Smooth muscle cell of the brain vasculature (primary cell): ENCODE results near the gene CACNA2D3.
A peak's percentile ranks its signal among the peaks of the same experiment; 100 is the strongest.

Source experiments
- DNase-seq: peaks from one replicate; pipeline ENCODE4 v3.0.0-alpha.2; 2012; ENCODE audit warnings: low read depth, low spot score

Gene CACNA2D3

GRCh38 chr3:54999159-54999558 is 876.8 kb downstream of the CACNA2D3 start:
- DNase-seq: peak; percentile 68

GRCh38 chr3:54999811-55000210 is 877.5 kb downstream of the CACNA2D3 start:
- DNase-seq: no peak

DNA sequence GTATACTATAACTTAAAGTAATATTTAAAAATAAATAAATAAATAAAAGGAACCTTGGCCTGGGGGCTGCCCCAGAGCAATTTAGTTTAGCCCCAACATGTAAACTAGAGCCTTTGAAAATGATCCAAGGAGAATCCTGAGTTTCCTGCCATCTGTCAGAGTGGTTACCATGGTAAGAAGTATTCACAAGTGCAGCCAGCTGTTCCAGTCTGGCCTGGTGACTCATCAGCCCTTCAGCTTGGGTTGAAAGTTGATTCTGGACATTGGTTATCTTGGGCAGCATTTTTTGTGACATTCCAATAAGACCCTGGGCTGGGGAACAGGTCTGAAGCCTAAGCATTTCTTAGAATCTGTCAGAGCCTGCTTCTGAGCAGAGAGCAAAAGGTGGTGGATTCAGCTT is 878.2 kb downstream of the CACNA2D3 start:
- DNase-seq: peak; percentile 62

GRCh38 chr3:55000953-55001352 is 878.6 kb downstream of the CACNA2D3 start:
- no peak for DNase-seq

- no peak for DNase-seq
Measured at GRCh38 chr3:55002416-55002930, 880.1 kb downstream of the CACNA2D3 start.

DNA sequence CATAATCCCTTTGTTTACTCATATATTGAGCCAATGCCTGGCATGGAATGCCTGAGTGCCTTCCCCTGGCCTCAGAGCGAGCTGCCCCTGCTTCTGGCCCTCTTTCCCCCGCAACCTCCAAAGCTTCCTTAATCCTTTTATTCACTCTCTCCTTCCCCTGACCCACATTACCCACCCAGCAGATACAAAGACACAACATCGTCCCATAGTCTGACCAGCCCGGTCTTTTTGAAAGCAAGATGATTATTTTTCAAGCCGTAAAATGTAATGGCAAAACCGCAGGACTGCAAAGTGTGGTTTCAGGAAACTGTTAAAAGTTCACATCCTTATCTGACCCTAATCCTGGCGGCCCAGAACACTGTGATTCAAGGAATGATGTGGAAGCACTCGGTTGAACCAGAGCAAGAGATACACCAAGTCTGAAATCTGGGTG is 883.9 kb downstream of the CACNA2D3 start:
- no peak for DNase-seq

- DNase-seq: no peak
Measured at GRCh38 chr3:55007971-55008370, 885.6 kb downstream of the CACNA2D3 start.

DNA sequence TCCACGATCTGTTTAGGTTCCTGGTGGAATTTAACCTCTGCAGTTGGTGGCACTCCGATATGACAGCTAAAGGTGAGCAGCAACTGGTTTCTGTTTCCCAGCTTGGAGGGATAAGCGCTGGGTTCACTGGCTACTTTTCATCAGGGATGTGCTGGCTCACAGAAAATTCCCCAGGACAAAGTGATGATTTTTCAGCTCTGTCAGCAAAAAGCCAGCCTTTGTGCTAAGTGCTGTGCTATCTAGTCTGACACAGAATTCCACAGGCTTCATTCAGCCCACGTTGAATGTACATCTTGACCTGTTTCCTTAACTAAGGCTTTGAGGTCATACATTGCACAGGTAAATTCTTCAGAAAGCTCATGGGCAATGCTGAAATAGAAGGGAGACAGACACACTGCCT is 887.0 kb downstream of the CACNA2D3 start:
- DNase-seq: no peak

- no peak for DNase-seq
Measured at GRCh38 chr3:55012091-55012490, 889.7 kb downstream of the CACNA2D3 start.

GRCh38 chr3:55013145-55013925 is 891.0 kb downstream of the CACNA2D3 start:
- DNase-seq: peak; percentile 23

DNA sequence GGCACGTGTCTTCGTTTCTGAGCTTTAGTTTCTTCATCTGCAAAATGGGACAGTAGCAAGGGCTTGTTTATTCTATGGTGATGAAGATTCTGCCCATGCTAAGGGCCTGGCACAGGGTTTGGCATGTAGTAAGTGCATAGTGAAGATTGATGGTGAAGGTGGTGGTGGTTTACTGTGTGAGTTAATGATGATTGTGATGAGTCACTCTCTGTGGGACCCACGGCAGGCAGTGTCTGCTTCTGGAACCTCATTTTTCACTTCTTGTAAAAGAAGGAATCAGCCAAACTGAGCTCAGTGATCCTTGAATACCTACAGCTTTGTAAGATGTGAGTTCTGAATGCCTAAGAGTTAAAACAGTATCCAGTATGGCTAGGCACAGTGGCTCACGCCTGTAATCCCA is 891.7 kb downstream of the CACNA2D3 start:
- DNase-seq: no peak

- no peak for DNase-seq
Measured at GRCh38 chr3:55014906-55015305, 892.6 kb downstream of the CACNA2D3 start.

DNA sequence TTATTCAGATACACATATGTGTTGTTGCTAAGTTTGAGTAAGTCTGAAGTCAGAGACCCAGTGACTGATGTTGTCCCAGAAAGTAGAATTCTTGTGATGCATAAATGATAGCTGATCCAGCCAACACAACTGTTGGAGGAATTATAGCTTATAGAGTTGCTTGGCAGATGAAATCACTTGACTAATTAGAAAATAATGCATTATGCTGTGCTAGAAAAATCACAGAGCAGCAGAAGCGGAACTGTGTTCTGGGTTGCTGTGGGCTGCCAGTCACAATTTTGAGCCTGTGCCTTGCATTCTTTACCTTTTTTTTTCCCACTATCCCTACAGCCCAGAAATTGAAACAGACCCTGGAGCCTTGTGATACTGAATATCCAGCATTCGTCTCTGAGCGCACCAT is 895.5 kb downstream of the CACNA2D3 start:
- no peak for DNase-seq

DNA sequence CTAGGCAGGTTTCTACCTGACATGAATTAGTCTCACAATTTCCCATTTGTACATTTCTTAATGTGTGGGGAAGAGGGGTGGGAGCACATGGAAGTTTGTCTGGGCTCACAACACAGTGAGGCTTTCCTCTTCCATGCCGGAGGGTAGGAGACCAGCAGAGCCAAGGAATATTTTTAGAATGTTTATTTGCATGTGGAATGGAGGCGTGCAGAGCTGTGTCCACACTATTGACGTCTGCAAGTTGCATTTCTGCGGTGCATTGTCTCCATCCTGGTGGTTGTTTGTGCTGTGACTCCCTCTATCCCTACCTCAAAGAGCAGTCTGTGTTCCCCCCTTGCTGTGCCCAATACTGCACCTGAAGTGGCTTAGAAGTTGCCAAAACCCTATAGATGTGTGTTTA is 908.6 kb downstream of the CACNA2D3 start:
- no peak for DNase-seq

GRCh38 chr3:55036883-55037577 is 914.7 kb downstream of the CACNA2D3 start:
- DNase-seq: no peak

DNA sequence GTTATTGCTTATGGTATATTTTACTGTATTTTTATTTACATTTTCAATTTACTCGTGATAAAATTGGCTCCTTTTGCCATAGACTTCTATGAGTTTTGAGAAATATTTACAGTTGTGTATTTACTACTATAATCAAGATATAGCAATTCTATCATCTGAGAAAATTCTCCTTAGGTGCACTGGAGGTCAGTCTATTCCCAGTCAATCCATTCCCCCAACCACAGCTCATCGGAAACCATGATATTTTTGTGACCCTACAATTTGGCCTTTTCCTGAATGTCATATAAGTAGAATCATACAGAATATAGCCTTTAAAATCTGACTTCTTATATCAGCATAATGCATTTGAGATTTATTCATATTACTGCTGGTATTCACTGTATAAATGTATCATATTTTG is 920.2 kb downstream of the CACNA2D3 start:
- DNase-seq: no peak

- DNase-seq: no peak
Measured at GRCh38 chr3:55044486-55044885, 922.1 kb downstream of the CACNA2D3 start.

GRCh38 chr3:55059027-55059629 is 936.8 kb downstream of the CACNA2D3 start:
- DNase-seq: no peak

GRCh38 chr3:55060896-55061719 is 938.8 kb downstream of the CACNA2D3 start:
- no peak for DNase-seq

- DNase-seq: no peak
Measured at GRCh38 chr3:55061720-55062034, 939.3 kb downstream of the CACNA2D3 start.

- DNase-seq: no peak
Measured at GRCh38 chr3:55064164-55064563, 941.8 kb downstream of the CACNA2D3 start.

DNA sequence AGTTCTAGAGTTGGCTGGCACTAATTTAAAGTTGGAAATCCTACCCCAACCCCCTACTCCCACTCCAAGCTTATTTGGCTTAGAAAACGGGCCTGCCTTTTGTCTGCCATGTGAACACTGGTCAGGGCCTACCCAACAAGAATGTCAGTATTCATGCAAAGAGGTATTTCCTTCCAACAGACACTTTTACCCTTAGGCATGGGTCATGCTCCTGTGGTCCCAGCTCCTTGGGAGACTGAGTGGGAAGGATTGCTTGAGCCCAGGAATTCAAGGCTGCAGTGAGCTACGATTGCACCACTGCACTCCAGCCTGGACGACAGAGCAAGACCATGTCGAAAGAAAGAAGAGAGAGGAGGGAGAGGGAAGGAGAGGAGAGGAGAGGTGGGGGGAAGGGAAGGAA is 943.0 kb downstream of the CACNA2D3 start:
- no peak for DNase-seq
